Measurements from ENCODE around the gene ANKRD13A.
"Not testable (repeated sequence)": the region's sequence is repeated elsewhere in the genome, so short reads cannot be mapped to it uniquely, and the experiment has no call there.

ANKRD13A gene

GRCh38 chr12:109983432-109984142 is 15.6 kb upstream of the ANKRD13A start:
- Histone ChIP-seq H3K27me3 (ENCODE audit: control insufficient read depth in 1 of 2, insufficient read depth in 2 of 2, low read length in 2 of 2) (no peaks in the 10 kb centered on the region), H3K4me3 (ENCODE audit: low read length in 2 of 2) (no peak overlapping the region), H3K9ac (ENCODE audit: low read length in 2 of 2) (no peak overlapping the region), H3K36me3 (ENCODE audit: control insufficient read depth in 2 of 2, insufficient read depth in 2 of 2, low read length in 2 of 2) (peaks cover 39 to 49% of the 10 kb centered on the region in 2 donors), H3K9me3 (ENCODE audit: control insufficient read depth in 2 of 2, low read length in 2 of 2) (no peaks in the 10 kb centered on the region), H3K27ac (ENCODE audit: low read length) (no peak overlapping the region), H3K4me1 (ENCODE audit: control insufficient read depth, insufficient read depth, low read length) (no peaks in the 10 kb centered on the region)

- peaks cover 28 to 35% of the 10 kb centered on the region in 2 donors for H3K36me3 ChIP-seq (ENCODE audit: control insufficient read depth in 2 of 2, insufficient read depth in 2 of 2, low read length in 2 of 2)
- H3K4me1 ChIP-seq (ENCODE audit: control insufficient read depth, insufficient read depth, low read length) = peaks cover 13% of the 10 kb centered on the region
- H3K4me3 ChIP-seq (ENCODE audit: low read length in 2 of 2); H3K9ac ChIP-seq (ENCODE audit: low read length in 2 of 2); H3K27me3 ChIP-seq (ENCODE audit: control insufficient read depth in 1 of 2, insufficient read depth in 2 of 2, low read length in 2 of 2); H3K9me3 ChIP-seq (ENCODE audit: control insufficient read depth in 2 of 2, low read length in 2 of 2); H3K27ac ChIP-seq (ENCODE audit: low read length): not testable (repeated sequence)
Measured at GRCh38 chr12:109986236-109986635, 13.0 kb upstream of the ANKRD13A start.

GRCh38 chr12:109987615-109988014 is 11.6 kb upstream of the ANKRD13A start:
- Histone ChIP-seq H3K9me3 (ENCODE audit: control insufficient read depth in 2 of 2, low read length in 2 of 2) (no peaks in the 10 kb centered on the region), H3K4me1 (ENCODE audit: control insufficient read depth, insufficient read depth, low read length) (peaks cover 13% of the 10 kb centered on the region), H3K27me3 (ENCODE audit: control insufficient read depth in 1 of 2, insufficient read depth in 2 of 2, low read length in 2 of 2) (no peaks in the 10 kb centered on the region), H3K4me3 (ENCODE audit: low read length in 2 of 2) (no peak overlapping the region), H3K27ac (ENCODE audit: low read length) (no peak overlapping the region), H3K36me3 (ENCODE audit: control insufficient read depth in 2 of 2, insufficient read depth in 2 of 2, low read length in 2 of 2) (peaks cover 22 to 33% of the 10 kb centered on the region in 2 donors), H3K9ac (ENCODE audit: low read length in 2 of 2) (no peak overlapping the region)

GRCh38 chr12:109988274-109988673 is 11.0 kb upstream of the ANKRD13A start:
- Histone ChIP-seq H3K4me3 (ENCODE audit: low read length in 2 of 2) (no peak overlapping the region), H3K9ac (ENCODE audit: low read length in 2 of 2) (no peak overlapping the region), H3K27me3 (ENCODE audit: control insufficient read depth in 1 of 2, insufficient read depth in 2 of 2, low read length in 2 of 2) (no peaks in the 10 kb centered on the region), H3K36me3 (ENCODE audit: control insufficient read depth in 2 of 2, insufficient read depth in 2 of 2, low read length in 2 of 2) (peaks cover 19 to 26% of the 10 kb centered on the region in 2 donors), H3K9me3 (ENCODE audit: control insufficient read depth in 2 of 2, low read length in 2 of 2) (no peaks in the 10 kb centered on the region), H3K27ac (ENCODE audit: low read length) (no peak overlapping the region), H3K4me1 (ENCODE audit: control insufficient read depth, insufficient read depth, low read length) (peaks cover 13% of the 10 kb centered on the region)

- H3K9me3 ChIP-seq (ENCODE audit: control insufficient read depth in 2 of 2, low read length in 2 of 2) = no peaks in the 10 kb centered on the region
- H3K4me3 ChIP-seq (ENCODE audit: low read length in 2 of 2) = no peak overlapping the region
- H3K4me1 ChIP-seq (ENCODE audit: control insufficient read depth, insufficient read depth, low read length) = peaks cover 13% of the 10 kb centered on the region
- H3K9ac ChIP-seq (ENCODE audit: low read length in 2 of 2) = no peak overlapping the region
- no peaks in the 10 kb centered on the region for H3K27me3 ChIP-seq (ENCODE audit: control insufficient read depth in 1 of 2, insufficient read depth in 2 of 2, low read length in 2 of 2)
- peak overlapping the region; percentile 31 for H3K27ac ChIP-seq (ENCODE audit: low read length)
- H3K36me3 ChIP-seq (ENCODE audit: control insufficient read depth in 2 of 2, insufficient read depth in 2 of 2, low read length in 2 of 2) = peaks cover 12 to 20% of the 10 kb centered on the region in 2 donors
Measured at GRCh38 chr12:109988903-109989302, 10.3 kb upstream of the ANKRD13A start.

- H3K27me3 ChIP-seq (ENCODE audit: control insufficient read depth in 1 of 2, insufficient read depth in 2 of 2, low read length in 2 of 2) = no peaks in the 10 kb centered on the region
- H3K4me3 ChIP-seq (ENCODE audit: low read length in 2 of 2) = peak overlapping the region in 1 of 2 donors; percentile 17
- H3K9ac ChIP-seq (ENCODE audit: low read length in 2 of 2) = no peak overlapping the region
- peaks cover 15% of the 10 kb centered on the region for H3K4me1 ChIP-seq (ENCODE audit: control insufficient read depth, insufficient read depth, low read length)
- H3K9me3 ChIP-seq (ENCODE audit: control insufficient read depth in 2 of 2, low read length in 2 of 2) = no peaks in the 10 kb centered on the region
- peaks cover 11 to 18% of the 10 kb centered on the region in 2 donors for H3K36me3 ChIP-seq (ENCODE audit: control insufficient read depth in 2 of 2, insufficient read depth in 2 of 2, low read length in 2 of 2)
- H3K27ac ChIP-seq (ENCODE audit: low read length) = peak overlapping the region; percentile 31
Measured at GRCh38 chr12:109989380-109989779, 9.8 kb upstream of the ANKRD13A start.

- Histone ChIP-seq H3K4me1 (ENCODE audit: control insufficient read depth, insufficient read depth, low read length) (peaks cover 24% of the 10 kb centered on the region), H3K27me3 (ENCODE audit: control insufficient read depth in 1 of 2, insufficient read depth in 2 of 2, low read length in 2 of 2) (no peaks in the 10 kb centered on the region), H3K9ac (ENCODE audit: low read length in 2 of 2) (no peak overlapping the region), H3K9me3 (ENCODE audit: control insufficient read depth in 2 of 2, low read length in 2 of 2) (no peaks in the 10 kb centered on the region), H3K4me3 (ENCODE audit: low read length in 2 of 2) (no peak overlapping the region), H3K27ac (ENCODE audit: low read length) (no peak overlapping the region), H3K36me3 (ENCODE audit: control insufficient read depth in 2 of 2, insufficient read depth in 2 of 2, low read length in 2 of 2) (peaks cover 4 to 14% of the 10 kb centered on the region in 2 donors)
Measured at GRCh38 chr12:109991586-109991985, 7.6 kb upstream of the ANKRD13A start.

- Histone ChIP-seq H3K4me1 (ENCODE audit: control insufficient read depth, insufficient read depth, low read length) (peaks cover 24% of the 10 kb centered on the region), H3K9ac (ENCODE audit: low read length in 2 of 2) (no peak overlapping the region)
Measured at GRCh38 chr12:109993091-109993490, 6.1 kb upstream of the ANKRD13A start.

GRCh38 chr12:109994401-109995175 is 4.6 kb upstream of the ANKRD13A start:
- Histone ChIP-seq H3K4me3 (ENCODE audit: low read length in 2 of 2) (peak overlapping the region; percentile 79 to 92), H3K9ac (ENCODE audit: low read length in 2 of 2) (peak overlapping the region in 1 of 2 donors; percentile 84), H3K27ac (ENCODE audit: low read length) (no peak overlapping the region), H3K4me1 (ENCODE audit: control insufficient read depth, insufficient read depth, low read length) (peaks cover 20% of the 10 kb centered on the region), H3K9me3 (ENCODE audit: control insufficient read depth in 2 of 2, low read length in 2 of 2) (no peaks in the 10 kb centered on the region), H3K36me3 (ENCODE audit: control insufficient read depth in 2 of 2, insufficient read depth in 2 of 2, low read length in 2 of 2) (peaks cover 0 to 9% of the 10 kb centered on the region in 2 donors), H3K27me3 (ENCODE audit: control insufficient read depth in 1 of 2, insufficient read depth in 2 of 2, low read length in 2 of 2) (no peaks in the 10 kb centered on the region)

More at GRCh38 chr12:109993091-109993490, 6.1 kb upstream of the ANKRD13A start:
- no peaks in the 10 kb centered on the region for H3K9me3 ChIP-seq (ENCODE audit: control insufficient read depth in 2 of 2, low read length in 2 of 2)
- H3K27me3 ChIP-seq (ENCODE audit: control insufficient read depth in 1 of 2, insufficient read depth in 2 of 2, low read length in 2 of 2) = no peaks in the 10 kb centered on the region
- peaks cover 0 to 9% of the 10 kb centered on the region in 2 donors for H3K36me3 ChIP-seq (ENCODE audit: control insufficient read depth in 2 of 2, insufficient read depth in 2 of 2, low read length in 2 of 2)
- no peak overlapping the region for H3K27ac ChIP-seq (ENCODE audit: low read length)
- no peak overlapping the region for H3K4me3 ChIP-seq (ENCODE audit: low read length in 2 of 2)

- Histone ChIP-seq H3K36me3 (ENCODE audit: control insufficient read depth in 2 of 2, insufficient read depth in 2 of 2, low read length in 2 of 2) (peaks cover 0 to 7% of the 10 kb centered on the region in 2 donors), H3K4me1 (ENCODE audit: control insufficient read depth, insufficient read depth, low read length) (peaks cover 23% of the 10 kb centered on the region), H3K4me3 (ENCODE audit: low read length in 2 of 2) (peak overlapping the region; percentile 79 to 92), H3K9me3 (ENCODE audit: control insufficient read depth in 2 of 2, low read length in 2 of 2) (no peaks in the 10 kb centered on the region), H3K27ac (ENCODE audit: low read length) (peak overlapping the region; percentile 56), H3K9ac (ENCODE audit: low read length in 2 of 2) (peak overlapping the region; percentile 70 to 84), H3K27me3 (ENCODE audit: control insufficient read depth in 1 of 2, insufficient read depth in 2 of 2, low read length in 2 of 2) (no peaks in the 10 kb centered on the region)
Measured at GRCh38 chr12:109995361-109995685, 3.9 kb upstream of the ANKRD13A start.
